HG02798 (cell line): ENCODE measurements around the gene RNF157.
"Not testable (repeated sequence)": the region's sequence is repeated elsewhere in the genome, so short reads cannot be mapped to it uniquely, and the experiment has no call there.

Experiments
- ATAC-seq: cut with Tn5 transposase; IDR thresholded peaks from one replicate; pipeline ENCODE4 v1.9.1; 2021; ENCODE audit warnings: mild to moderate bottlenecking; ENCODE audit not compliant: unreplicated experiment, poor library complexity

RNF157 gene

GRCh38 chr17:76270770-76271668 lies 30.7 kb upstream of the RNF157 start:
- no peak for ATAC-seq

- ATAC-seq: no peak
These were observed 29.9 kb upstream of the RNF157 start for GRCh38 chr17:76270127-76270592.

DNA sequence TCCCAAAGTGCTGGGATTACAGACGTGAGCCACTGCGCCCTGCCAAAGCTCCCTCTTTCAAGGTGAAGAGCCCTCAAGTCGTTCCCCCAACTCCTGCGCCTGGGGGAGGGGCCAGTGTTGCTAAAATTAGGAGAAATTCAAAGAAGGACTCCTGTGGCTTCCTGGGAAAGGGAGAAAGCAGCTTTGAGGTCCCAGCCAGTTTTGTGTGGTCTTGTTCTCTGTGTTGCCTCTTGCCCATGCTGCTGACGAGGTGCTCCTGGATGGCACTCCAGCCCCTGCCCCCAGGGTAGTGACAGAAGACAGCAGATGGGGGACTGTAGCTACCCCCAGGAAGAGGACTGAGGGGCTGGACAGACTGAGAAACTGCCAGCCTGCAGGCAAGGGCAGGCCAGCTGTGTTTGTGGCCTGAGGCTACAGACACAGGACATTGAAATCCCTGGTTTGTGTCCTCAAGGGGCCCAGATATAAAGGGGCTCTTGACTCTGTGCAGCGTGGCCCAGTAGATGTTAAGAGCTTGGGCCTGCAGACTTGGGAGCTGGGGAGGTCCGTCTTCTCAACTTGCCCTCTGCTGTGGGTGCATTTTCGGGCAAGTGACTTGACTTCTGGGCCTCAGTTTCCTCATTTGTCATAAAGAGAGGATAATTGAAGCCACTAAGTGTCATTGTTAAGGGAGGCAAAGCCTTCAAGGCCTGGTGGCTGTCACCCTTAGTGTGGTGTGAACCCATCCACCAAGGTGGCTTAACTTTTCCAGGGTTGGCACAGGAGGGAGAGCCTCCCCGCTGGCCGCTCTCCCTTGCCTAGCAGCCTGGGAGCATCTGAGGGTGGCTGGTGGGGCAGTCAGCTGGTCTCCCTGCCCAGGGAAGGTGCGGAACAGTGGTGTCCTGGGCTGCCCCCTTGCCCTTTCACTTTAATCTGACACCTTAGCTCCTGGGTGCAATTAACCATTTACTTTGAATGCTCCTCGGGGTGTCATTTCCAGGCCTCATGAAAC lies 29.0 kb upstream of the RNF157 start:
- no peak for ATAC-seq

DNA sequence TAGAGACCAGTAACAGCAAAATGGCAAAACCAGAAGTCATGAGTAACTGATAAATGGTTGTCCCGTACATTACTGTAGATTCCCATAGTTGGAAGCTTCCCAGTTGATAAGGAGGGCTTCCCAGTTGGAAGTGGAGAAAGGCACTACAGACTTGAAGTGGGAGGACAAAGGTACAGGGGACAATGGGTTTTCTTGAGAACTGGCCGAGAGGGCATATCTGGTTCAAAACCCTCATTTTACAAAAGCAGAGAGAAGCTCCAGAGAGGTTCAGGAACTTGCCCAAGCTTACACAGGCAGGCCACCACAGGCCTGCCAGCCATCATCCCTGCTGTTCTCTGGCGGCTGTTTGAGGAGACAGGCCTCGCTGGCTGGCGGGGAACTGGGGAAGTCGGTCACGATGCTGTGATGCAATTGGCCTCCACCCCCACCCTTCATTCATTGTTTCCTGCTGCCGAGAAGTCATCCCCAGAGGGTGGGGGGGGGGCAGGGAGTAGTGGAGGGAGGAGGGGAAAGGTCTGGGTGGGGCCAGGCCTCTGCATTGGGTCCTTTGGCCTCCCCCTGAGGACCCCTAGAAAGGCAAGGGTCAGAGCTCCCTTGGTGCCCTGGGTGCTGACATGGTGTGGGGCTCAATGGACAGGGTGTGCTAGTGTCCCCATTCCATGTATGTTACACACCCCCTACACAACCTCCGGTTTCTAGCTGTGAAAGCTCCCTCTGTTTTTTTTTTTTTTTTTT lies 27.9 kb upstream of the RNF157 start:
- no peak for ATAC-seq

DNA sequence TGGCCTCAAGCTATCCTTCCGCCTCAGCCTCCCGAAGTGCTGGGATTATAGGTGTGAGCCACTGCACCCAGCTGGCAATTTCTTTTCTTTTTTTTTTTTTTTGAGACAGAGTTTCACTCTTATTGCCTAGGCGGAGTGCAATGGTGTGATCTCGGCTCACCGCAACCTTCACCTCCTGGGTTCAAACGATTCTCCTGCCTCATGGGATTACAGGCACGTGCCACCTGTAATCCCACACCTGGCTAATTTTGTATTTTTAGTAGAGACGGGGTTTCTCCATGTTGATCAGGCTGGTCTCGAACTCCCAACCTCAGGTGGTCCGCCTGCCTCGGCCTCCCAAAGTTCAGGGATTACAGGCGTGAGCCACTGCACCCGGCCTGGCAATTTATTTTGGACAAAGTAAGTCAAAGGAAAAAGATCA lies 27.3 kb upstream of the RNF157 start:
- ATAC-seq: not testable (repeated sequence)

DNA sequence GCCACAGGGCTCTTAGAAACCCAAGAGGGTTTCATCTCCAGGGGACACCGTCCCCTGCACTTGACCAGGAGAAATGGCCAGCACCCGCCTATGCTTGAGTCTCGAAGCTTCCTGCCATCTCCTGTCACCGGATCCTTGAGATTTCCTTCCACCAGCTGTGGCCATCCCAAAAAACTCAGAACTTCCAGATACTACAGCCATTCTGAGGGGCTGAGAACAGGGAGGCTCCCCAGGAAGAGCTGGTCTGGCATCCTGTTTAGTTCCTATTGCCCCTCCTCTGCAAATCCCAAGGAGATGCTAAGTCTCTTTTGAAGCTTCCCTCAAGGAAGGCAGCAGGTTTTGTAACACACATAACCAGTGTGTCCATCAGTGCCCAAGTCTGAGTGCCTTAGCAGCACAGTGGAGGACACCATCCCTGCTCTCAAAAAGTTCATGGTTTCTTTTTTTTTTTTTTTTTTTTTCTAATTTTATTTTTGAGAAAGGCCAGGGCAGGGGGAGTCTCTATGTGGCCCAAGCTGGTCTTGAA lies 26.8 kb upstream of the RNF157 start:
- no peak for ATAC-seq

GRCh38 chr17:76266244-76266938 lies 26.1 kb upstream of the RNF157 start:
- no peak for ATAC-seq

DNA sequence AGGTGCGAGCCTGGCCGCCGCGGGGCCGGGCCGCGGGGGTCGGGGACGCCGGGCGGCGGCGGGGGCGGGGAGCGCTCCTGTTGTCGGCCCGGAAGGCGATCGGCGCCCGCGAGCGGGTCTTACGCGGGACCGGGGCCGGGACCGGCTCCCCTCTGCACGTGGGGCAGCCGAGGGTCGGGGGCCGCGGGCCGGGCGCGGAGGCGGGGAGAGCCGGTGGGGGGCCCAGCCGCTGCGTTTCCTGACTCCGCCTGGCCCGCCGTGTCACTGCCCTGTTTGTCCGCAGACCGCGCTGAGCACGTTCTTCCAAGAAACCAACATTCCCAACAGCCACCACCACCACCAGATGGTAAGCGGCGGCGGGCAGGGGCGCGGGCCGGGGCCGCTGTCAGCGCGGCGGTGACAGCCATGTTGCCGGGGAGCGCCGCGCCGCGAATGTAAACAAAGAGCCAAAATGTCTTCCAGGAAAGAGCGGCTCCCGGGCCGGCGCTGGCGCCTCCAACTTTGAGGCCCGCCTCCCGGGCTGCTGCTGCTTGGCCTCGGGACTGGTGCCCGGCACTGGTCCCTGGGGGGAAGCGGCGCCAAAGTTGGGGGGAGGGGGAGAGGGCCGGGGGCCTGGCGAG lies 25.4 kb upstream of the RNF157 start:
- ATAC-seq: no peak

DNA sequence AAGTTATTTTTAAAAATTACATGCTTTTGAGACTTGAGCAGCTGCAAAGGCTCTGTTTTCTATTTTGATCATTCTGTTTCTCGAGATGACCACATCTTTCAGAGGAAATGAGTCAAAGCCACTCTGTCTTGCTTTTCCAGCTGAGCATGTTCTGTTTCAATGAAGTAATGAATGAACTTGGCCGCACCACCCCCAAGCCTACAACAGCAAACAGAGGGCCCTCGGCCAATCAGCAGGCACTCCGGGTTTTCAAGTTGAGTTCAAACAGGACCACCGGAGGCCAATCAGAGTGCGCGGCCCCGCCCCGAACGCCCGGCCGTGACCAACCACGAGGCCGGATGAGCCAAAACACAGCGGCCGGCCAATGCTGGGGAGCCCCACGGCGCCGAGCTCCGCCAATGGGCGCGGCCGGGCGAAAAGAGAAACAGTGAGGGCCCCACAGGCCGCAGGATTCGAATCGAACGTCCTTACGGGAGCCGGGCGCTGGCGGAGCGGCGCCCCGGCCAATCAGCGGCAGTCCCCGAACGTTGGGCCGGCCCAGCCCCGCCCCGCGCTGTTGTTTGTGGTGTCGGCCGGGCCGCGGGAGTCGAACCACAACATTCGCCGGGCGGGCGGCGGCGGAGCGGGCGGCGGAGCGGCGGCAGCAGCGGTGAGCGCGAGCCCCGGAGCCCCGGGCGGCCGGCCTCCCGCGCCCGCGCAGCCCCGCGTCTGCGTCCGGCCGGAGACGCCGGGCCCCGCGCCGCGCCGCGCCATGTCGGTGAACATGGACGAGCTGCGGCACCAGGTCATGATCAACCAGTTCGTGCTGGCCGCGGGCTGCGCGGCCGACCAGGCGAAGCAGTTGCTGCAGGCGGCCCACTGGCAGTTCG lies 24.7 kb upstream of the RNF157 start, which contains the start of gene UBALD2:
Gene UBALD2, plus strand, starts transcription at position 594 of the 869 bp plus-strand sequence. Its CDS starts 158 bp downstream, at position 752.
- peak; percentile 82 for ATAC-seq

DNA sequence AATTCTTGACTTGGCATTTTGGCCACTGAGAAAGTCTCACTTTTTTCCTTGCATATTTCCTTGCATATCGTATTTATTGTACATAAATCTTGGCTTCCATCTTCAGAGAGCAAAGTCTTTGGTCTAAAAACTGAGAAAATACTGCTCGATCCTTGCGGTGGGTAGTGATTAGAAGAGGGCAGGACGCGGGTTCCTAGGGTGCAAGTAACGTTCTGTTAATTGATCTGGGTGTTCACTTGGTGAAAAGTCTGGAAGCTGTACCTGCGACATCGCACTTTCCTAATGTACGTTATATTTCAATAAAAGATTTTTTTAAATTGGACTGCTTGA lies 24.1 kb upstream of the RNF157 start:
- no peak for ATAC-seq

DNA sequence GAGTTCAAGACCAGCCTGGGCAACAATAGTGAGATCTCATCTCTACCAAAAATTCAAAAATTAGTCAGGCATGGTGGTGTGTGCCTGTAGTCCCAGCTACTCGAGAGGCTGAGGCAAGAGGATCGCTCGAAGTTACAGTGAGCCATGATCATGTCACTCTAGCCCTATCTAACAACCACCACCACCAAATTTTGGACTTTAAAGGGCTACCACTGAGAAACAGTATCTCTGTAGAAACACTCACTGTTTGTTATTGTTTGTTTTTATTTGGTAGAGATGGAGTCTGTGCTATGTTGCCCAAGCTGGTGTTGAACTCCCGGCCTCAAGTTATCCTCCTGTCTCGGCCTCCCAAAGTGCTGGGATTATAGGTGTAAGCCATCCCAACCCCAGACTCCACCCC lies 23.6 kb upstream of the RNF157 start:
- no peak for ATAC-seq

DNA sequence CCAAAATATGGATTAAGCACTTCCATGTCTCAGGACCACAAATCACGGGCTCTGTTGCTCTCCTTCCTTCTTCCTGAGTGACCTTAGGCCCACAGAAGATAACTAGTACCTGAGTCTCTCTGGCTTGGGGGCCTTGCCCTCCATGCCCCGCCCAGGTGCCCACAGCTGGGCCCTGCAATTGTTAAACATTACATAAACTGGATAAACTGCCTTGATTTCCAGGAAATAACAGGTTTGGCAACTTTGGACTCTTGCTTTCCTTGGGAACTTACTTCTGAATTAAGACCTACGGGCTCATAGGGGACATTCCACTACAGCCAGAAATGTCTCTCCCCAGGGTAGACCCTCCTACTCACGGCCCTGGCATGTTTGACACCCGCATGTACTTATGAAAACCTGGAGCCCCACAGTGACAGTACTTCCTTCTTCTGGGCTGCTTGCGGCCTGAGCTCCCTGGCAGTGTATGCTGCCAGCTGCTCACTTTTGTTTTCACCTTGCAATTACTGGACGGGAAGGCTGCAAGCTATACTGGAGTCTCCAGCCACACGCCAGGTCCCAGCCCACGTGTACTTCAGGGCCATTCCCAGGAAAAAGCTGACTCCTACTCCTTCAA lies 22.5 kb upstream of the RNF157 start:
- ATAC-seq: no peak

- no peak for ATAC-seq
These were observed 21.3 kb upstream of the RNF157 start for GRCh38 chr17:76261421-76262215.

DNA sequence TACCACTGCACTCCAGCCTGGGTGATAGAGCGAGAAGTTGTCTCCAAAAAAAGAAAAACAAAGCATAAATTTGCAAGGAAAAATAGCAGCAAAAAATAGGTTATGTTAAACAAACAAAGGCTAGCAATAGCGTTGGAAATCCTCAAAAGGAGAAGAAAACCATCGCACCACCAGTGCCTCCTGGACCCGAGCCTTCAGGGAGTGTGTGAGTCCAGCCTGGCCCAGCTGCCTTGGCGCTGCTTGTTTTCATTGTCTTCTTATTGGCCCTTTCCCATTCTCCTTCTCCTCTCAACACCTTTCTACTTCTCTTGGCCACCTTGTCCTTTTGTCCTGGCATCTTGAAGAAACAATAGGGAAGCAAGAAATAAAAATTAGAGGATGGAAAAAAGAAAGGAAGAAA lies 20.4 kb upstream of the RNF157 start:
- ATAC-seq: no peak

- no peak for ATAC-seq
These were observed 19.9 kb upstream of the RNF157 start for GRCh38 chr17:76260220-76260619.

DNA sequence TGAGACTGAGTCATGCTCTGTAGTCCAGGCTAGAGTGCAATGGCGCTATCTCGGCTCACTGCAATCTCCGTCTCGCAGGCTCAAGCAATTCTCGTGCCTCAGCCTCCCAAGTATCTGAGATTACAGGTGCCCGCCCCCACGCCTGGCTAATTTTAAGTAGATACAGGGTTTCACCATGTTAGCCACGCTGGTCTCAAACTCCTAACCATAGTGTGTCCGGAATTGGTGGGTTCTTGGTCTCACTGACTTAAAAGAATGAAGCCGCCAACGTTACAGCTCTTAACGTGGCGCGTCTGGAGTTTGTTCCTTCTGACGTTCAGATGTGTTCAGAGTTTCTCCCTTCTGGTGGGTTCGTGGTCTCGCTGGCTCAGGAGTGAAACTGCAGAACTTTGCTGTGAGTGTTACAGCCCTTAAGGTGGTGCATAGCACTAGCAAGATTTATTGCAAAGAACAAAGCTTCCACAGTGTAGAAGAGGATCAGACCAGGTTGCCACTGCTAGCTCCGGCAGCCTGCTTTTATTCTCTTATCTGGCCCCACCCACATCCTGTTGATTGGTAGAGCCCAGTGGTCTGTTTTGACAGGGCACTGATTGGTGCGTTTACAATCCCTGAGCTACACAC lies 16.2 kb upstream of the RNF157 start:
- ATAC-seq: not testable (repeated sequence)
